Measurements from ENCODE around the gene TMEM92. TPM values are rescaled to one million over a fixed set of nuclear protein-coding genes. Genes with fewer than 3 reads are reported as not detected.

Gene TMEM92
- total RNA-seq, 1 donor from 2014 or later = 1.6 TPM

Other genes with a start within 250 kb of the TMEM92 start
- 10.1 and 10.8 TPM in 2 replicates for gene ITGA3, start 218.4 kb upstream of the TMEM92 start, total RNA-seq
- 11.0 and 12.1 TPM in 2 replicates for gene PDK2, start 179.1 kb upstream of the TMEM92 start, total RNA-seq
- gene SAMD14, start 144.3 kb upstream of the TMEM92 start, total RNA-seq = 2.0 and 2.4 TPM in 2 replicates
- gene PPP1R9B, start 123.8 kb upstream of the TMEM92 start, total RNA-seq = 126 and 130 TPM in 2 replicates
- 0.41 and 0.48 TPM in 2 replicates for gene SGCA, start 108.5 kb upstream of the TMEM92 start, total RNA-seq
- gene COL1A1, start 72.8 kb upstream of the TMEM92 start, total RNA-seq = 13.9 and 15.5 TPM in 2 replicates
- 134 and 143 TPM in 2 replicates for gene XYLT2, start 71.7 kb downstream of the TMEM92 start, total RNA-seq
- 95.2 and 95.6 TPM in 2 replicates for gene MRPL27, start 98.7 kb downstream of the TMEM92 start, total RNA-seq
- gene EME1, start 98.8 kb downstream of the TMEM92 start, total RNA-seq = 26.8 and 28.6 TPM in 2 replicates
- 118 and 119 TPM in 2 replicates for gene LRRC59, start 123.1 kb downstream of the TMEM92 start, total RNA-seq
- 23.5 and 28.2 TPM in 2 replicates for gene ACSF2, start 151.8 kb downstream of the TMEM92 start, total RNA-seq
- gene CHAD, start 194.4 kb downstream of the TMEM92 start, total RNA-seq = not detected in 2 replicates
- 56.8 and 59.0 TPM in 2 replicates for gene RSAD1, start 204.4 kb downstream of the TMEM92 start, total RNA-seq
- 3.1 and 4.4 TPM in 2 replicates for gene MYCBPAP, start 234.0 kb downstream of the TMEM92 start, total RNA-seq